ENCODE results near the gene SUN3.

DNA sequence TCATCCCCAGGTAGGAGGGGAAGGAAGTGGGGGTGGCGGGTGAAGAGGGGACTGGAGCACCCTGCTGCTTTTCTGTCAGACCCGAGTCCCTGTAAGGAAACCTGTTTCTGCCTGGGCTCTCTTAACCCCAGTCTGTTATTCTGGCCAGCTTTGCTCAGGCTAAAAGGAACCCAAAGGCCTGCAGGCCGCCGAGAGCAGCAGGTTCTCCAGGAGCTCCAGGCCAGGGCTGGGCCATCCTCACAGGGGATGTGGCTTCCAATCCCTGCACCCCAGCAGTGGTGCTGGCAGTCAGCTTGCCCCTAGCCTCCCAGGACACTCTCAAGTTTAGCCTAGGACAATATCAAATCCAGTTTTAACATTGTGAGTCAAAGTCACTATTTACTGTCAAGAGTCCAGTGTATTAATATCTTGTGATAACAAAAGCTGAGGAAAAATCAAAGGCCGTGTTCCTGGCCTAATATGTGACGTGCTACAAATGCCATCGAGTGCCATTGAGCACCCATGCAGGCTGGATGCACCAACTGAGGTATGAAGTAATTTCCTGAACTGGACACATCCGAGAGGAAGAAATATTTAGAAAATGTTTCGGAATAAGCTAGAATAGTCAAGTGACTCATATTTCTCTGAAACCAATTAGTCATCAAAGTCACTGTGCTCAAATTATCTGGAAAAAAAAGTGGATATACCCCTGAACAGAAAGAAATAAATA, 87.6 kb downstream of the SUN3 start:
- TF ChIP-seq, protein P1, sequence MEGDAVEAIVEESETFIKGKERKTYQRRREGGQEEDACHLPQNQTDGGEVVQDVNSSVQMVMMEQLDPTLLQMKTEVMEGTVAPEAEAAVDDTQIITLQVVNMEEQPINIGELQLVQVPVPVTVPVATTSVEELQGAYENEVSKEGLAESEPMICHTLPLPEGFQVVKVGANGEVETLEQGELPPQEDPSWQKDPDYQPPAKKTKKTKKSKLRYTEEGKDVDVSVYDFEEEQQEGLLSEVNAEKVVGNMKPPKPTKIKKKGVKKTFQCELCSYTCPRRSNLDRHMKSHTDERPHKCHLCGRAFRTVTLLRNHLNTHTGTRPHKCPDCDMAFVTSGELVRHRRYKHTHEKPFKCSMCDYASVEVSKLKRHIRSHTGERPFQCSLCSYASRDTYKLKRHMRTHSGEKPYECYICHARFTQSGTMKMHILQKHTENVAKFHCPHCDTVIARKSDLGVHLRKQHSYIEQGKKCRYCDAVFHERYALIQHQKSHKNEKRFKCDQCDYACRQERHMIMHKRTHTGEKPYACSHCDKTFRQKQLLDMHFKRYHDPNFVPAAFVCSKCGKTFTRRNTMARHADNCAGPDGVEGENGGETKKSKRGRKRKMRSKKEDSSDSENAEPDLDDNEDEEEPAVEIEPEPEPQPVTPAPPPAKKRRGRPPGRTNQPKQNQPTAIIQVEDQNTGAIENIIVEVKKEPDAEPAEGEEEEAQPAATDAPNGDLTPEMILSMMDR (IDR thresholded peaks at IDR 0.05): no peak
- TF ChIP-seq POLR2A (IDR thresholded peaks at IDR 0.05): no peak

All from lower leg skin (tissue), 3 donors.